GM18868 (cell line): ENCODE data around the gene WDR26.
"Not testable (repeated sequence)": the region's sequence is repeated elsewhere in the genome, so short reads cannot be mapped to it uniquely, and the experiment has no call there.

ENCODE experiments used
- ATAC-seq: cut with Tn5 transposase; IDR thresholded peaks from one replicate; pipeline ENCODE4 v1.9.1; 2021; ENCODE audit warnings: mild to moderate bottlenecking, moderate library complexity; ENCODE audit not compliant: unreplicated experiment

The WDR26 gene

DNA sequence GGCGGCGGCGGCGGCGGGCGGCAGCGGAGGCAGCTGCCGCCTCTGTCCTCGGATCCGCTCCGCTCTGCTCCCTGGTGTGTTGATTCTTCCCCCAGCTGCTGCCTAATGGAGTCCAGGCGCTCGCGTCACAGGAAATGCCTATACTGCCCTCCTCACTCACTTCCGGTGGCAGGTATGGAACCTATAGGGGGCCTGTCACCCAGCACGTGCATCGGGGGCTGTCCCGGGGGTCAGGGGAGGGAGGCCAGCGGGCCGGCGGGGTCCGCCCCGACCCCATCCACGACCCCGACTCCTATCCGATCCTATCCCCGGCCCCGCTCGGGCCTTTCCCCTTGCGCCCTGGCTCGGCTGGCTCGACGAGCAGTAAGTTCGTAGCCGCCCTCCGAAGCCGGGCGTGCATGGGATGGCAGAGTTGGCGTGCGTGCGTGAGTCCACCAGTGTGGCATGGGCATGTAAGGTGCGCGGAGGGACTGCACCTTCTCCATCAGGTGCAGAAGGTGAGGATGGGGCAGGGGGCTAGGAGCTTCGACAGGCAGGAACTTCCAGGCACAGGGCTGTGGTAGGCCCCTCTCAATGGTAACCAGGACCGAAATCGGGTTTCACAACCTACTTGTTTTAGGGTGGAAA, at the start of gene WDR26:
Gene WDR26 (minus strand): TSS at position 107 of the 627 bp plus-strand sequence.
- ATAC-seq = peak; percentile 93

DNA sequence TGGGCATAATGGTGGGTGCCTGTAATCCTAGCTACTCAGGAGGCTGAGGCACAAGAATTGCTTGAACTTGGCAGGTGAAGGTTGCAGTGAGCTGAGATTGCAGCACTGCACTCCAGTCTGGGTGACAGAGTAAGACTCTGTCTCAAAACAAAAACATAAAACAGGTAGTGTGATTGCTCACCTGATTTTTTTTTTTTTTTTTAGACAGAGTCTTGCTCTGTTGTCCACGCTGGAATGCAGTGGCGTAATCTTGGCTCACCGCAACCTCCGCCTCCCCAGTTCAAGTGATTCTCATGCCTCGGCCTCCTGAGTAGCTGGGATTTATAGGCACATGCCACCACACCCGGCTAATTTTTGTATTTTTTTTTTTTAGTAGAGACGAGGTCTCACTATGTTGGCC, 48.6 kb upstream of the WDR26 start:
- ATAC-seq = not testable (repeated sequence)

DNA sequence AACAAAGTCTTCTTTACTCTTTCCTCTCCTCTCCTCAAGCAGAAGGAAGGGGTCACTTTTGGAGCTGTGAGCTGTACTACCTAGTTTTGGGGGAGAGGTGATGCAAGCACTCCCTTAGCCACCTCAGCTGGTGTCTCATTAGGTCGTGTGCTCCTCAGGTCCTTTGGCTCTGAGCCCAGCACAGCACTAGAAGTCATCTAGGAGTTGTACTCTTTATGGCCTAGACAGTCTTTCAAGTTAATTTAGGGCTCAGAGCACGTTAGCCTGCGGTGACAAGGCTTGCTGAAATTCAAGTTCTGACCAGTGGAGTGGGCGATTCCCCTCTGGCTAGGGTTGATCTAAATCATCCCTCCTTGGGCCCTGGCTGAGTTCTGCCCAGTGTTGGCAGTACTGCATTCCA, 48.0 kb upstream of the WDR26 start:
- no peak for ATAC-seq

DNA sequence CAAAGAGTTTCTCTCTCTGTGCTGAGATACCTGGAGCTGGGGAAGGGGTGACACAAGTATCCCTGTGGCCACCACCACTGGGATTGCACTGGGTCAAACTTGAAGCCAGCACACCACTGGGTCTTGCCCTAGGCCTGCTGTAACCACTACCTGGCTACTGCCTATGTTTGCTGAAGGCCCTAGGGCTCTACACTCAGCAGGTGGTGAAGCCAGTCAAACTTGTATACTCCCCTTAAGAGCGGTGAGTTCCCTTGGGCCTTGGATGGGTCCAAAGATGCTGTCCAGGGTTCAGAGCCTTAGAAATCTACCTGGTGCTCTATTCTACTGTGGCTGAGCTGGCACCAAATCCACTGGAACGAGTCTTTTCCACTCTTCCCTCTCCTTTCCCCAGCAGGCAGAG, 47.0 kb upstream of the WDR26 start:
- ATAC-seq = no peak

DNA sequence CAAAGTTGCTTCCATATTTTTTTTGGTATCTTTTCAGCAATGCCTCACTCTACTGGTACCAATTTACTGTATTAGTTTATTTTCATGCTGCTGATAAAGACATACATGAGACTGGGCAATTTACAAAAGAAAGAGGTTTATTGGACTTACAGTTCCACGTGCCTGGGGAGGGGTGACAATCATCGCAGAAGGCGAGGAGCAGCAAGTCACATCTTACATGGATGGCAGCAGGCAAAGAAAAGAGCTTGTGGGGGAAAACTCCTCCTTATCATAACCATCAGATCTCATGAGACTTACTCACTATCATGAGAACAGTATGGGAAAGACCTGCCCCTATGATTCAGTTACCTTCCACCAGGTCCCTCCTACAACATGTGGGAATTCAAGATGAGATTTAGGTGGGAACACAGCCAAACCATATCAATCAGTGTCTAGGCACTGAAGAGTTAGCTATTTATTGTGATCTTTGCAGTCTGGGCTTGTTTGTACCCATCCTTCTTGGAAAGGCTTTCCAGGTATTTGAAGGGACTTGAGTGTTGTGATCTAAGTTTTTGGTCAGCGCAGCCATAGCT, 46.4 kb upstream of the WDR26 start:
- ATAC-seq = not testable (repeated sequence)

DNA sequence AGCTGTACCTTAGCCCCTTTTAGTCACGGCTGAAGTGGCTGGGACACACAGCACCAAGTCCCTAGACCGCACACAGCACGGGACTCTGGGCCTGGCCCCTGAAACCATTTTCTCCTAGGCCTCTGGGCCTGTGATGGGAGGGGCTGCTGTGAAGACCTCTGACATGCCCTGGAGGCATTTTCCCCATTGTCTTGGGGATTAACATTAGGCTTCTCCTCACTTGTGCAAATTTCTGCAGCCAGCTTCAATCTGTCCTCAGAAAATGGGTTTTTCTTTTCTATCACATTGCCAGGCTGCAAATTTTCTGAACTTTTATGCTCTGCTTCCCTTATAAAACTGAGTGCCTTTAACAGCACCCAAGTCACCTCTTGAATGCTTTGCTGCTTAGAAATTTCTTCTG, 45.6 kb upstream of the WDR26 start:
- ATAC-seq = not testable (repeated sequence)

DNA sequence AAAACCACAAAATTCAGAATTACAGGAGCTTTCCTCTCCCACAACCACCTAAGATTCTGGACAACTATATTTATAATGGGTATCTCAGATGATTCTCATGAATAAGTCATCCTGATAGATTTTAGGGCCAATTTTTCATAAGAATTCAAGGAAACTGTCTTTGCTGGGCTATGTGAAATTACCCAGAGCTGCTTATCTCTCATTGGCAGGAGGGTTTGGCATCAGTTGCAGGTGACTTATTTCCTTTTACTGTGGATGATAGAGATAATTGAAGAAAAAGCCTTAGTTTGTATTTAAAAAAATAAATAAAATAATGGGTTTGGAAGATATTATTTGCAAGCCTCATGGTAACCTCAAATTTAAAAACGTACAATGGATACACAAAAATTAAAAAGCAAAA, 38.2 kb upstream of the WDR26 start:
- ATAC-seq = no peak

DNA sequence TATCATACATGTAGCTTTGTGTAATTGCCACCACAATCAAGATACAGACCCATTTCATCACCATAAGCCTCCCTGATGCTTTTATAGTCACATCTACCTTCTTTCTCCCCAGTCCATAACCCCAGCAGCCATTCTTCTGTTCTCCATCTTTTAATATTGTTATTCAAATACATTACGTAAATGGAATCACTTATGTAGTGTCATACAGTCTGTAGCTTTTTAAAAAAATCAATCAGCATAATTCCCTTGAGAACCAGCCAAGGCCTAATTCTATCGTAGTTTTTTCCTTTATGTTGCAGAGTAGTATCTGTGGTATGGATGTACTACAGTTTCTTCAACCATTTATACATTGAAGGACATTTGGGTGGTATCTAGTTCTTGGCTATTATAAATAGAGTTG, 31.6 kb upstream of the WDR26 start:
- no peak for ATAC-seq

DNA sequence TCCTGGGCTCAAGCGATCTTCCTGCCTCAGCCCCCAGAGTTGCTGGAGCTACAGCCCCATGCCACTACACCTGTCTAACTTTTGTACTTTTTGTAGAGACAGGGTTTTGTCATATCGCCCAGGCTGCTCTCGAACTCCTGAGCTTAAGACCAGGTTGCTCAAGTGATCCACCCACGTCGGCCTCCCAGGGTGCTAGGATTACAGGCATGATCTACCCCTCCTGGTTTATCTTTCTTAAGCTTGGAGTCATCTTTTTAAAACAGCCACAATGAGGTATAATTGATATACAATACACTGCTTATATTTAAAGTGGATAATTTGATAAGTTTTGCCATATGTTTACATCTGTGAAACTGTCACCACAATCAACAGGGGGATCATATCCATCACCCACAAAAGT, 25.4 kb upstream of the WDR26 start:
- no peak for ATAC-seq

DNA sequence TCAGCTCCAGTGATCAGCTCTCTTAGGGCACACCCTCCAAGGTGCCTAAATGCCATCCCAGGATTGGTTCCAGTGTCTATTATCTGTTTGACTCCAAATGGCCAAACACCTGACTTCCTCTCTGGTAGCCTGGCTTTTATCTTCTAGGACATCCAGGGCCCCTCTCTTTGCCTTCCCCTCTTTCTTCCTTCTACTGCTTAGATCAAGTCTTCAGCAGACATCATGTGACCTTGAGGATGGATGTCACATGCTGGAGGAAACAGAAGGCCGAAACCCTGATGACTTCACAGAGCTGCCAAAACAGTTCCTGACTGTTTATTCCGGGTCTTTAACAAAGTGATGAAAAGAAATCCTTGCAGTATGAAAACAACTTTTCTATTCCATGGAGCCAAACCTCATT, 24.4 kb upstream of the WDR26 start:
- ATAC-seq = no peak

DNA sequence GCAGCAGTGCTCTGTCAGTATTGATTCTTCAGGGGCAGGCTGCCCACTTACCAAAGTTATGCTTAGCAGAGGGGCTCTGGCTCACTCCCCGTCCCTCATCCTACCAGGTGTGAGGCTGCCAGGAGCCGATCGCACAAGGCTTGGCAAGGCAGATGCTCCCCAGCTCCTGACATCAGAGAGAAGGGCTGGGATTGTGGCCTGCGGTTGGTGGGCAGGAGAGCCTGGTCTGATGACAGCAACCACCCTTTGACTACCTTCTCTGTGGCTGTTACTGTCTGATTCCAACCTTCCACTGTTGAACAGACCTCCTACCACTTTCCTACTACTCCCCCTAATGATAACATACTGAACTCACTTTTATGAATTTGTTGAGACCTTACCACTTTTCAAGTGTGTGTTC, 23.7 kb upstream of the WDR26 start:
- no peak for ATAC-seq

DNA sequence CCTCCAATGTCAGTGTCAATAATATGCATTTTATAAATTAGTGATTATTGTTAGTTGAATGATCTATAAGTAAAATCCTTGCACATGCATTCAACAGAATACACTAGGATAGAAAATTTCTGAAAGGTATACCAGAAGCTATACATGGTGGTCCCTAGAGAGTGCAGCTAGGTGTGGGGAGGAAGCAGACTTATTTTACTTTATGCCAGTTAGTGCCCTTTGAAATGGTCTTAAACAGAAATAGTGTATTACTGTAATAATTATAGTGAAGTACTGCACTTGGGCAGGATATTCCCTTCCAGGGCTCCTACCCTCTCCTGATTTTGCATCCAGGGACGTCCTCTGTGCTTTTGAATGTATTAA, 23.2 kb upstream of the WDR26 start:
- ATAC-seq = peak; percentile 28

DNA sequence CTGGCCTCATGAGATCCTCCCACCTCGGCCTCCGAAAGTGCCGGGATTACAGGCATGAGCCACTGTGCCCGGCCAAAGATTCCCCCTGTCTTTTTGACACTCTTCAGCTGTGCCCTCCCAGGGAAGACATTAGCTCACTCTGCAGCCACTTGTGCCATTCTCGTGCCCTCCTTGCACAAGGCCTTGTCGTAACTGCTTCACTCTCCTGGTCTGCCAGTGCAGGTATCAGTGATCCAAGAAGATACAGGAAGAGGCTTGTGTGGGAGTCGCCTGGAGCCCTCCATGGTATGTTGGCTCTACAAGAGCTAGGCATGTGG, 22.0 kb upstream of the WDR26 start:
- no peak for ATAC-seq

DNA sequence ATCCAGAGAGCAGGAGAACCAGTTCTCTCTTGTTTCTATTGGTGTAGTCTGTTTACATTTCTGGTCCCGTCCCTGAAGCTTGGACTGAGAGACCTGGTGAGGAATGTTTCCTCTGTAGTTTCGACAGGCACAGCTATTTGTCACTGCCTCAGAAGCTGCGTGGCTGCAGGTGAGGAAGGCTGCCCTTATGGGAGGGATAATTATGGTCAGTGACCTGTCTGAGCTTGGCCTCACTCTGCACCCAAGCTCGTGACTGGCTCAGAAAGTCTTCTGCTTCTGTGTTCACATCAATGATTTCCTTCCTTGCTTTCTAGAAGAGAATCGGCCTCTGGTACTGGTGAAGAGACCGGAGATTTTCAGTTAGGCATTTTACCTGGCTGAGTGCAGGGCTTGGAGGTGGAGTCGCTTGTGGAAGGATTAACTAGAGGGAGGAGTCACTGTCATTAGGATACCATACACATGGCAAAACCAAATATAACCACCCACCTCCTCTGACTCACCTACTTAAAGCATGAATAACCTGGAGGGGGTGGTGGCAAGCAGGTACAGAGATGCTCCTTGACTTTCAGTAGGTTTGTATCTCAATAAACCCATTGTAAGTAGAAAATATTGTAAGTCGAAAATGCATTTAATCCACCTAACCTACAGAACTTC, 19.9 kb upstream of the WDR26 start:
- no peak for ATAC-seq

DNA sequence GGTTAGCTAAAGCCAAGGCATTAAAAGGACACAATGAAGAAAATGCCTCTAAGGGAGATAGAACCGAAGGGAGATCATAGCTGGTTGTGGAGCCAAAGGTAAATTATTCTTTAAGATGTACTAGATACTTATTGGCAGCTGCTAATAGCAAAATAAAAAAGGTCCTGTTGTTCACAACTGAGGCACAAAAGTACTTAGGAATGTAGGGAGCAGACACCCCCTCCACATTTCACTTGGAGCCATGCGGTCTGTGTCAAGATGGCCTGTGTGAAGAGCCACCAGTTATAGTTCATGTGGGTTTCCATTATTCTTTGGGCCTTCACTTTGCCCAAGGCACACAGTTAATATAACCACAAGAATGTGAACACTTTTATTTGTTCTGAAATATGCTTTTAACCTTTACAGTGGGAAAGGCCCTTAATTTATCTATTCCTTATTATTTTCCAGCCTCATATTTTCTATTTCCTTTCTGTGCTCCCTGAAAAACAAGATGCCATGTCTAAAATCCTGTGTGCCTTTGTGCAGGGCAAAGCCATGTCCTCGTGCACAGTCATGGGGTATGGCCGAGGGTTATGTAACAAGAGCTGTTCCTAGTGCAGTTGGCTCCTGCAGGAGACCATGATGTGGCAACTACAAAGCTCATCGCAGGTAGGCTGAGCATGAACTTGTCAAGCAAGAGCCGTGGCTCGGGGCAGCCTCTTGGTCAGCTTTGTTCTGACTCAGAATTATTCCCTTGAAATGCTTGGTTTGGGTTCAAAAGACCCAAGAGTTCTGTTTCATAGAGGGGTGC, 16.2 kb upstream of the WDR26 start:
- ATAC-seq = no peak

DNA sequence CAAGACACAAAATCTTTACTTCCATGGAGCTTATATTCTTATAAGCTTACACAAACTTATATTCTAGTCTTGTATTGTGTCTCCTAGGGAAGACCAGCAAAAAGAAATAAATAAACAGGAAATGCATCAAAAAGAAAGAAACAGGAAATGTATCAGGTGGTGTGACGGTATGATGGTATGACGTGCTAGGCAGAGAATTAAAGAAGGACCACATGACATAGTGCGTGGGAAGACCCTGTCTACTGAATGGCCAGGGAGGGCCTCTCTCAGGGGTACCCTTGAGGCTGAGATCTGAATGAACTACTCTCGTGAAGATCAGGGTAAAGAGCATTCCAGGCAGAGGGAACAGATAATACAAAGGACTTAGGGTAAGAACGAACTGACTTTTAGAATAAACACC, 15.6 kb upstream of the WDR26 start:
- no peak for ATAC-seq

DNA sequence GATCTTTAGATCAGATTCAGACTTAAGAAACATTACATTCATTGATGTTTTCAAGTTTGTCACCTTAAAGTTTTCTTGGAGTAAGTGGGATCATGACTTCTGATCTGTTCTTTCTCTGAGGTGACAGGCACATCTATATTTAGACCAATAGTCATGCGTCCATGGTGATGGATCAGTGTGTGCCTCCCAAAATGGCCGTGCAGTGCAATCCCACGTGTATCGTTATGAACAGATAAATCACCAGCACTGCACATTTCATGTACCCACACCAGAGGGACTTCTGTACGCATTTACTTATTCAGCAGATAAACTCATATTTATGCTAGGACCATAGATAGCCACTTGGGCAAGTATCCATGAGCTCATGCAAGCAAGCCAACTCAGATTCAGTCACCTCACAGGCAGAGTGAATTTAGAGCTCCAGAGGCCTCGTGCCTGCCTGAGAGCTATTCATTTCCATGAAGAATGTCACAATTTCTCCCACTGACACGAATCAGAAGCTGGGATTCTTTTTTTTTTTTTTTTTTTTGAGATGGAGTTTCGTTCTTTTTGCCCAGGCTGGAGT, 13.9 kb upstream of the WDR26 start:
- ATAC-seq = no peak

DNA sequence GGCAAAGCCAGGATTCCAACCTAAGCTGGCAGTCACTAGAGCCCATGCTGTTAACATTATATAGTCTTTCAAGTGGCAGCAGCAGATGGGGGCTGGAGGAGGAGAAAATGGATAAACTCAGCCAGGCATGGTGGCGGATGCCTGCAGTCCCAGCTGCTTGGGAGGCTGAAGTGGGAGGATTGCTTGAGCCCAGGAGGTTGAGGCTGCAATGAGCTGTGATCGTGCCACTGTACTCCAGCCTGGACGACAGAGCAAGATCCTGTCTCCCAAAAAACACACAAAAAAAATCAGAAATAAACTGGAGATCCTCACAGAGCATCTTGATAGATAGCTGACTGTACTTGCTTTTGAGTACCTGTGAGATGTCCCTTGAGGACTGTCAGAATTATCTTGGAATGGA, 13.4 kb upstream of the WDR26 start:
- no peak for ATAC-seq

DNA sequence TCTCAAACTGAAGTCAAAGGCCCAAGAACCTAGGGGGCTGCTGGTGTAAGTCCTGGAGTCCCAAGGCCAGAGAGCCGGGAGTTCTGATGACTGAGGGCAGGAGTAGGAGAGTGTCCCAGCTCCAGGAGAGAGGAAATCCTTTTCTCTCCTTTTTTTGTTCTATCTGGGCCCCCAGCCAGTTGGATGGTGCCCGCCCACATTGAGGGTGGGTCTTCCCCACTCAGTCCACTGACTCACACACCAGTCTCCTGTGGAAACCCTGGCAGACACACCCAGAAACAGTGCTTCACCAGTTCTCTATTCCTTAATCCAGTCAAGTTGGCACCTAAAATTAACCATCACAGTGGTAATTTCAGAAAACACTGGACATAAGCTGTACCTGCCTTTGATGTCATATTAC, 12.7 kb upstream of the WDR26 start:
- ATAC-seq = no peak

DNA sequence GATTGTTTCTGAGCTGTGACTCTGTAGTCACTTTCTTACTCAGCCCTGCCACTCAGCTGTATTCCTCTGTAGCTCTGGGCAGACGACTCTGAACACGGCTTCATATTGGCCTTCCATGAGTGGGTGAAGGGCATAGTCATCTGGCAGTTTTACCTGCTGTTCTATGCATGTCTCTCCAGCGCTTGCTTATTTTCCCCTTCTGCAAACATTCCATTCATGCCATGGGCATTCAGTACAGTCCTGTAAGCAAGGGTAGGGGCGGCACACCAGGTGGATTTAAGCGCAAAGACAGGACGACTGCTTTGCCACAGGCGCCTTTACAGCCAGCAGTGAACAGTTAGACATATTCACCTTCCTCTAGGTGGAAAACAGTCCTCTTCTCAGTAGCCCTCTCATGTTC, 4.4 kb upstream of the WDR26 start:
- no peak for ATAC-seq

DNA sequence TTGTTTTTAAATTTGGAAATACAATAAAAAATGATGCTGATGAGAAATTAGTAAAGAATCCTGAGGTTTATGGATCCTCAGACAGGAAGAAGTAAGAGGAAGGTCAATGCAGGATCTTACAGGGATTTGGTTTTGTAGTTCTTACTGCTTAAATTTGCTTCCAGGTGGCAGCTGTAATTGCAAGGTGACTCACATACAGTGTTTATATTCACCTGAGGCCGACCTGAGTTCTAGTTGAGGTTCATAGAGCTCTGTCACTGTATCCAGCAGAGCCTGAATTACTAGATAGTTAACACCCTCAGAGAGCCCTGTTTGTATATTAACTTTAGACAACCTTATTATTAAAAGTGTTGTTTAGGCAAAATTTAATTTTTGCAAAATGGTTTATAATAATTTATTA, 1.4 kb upstream of the WDR26 start:
- ATAC-seq = no peak

DNA sequence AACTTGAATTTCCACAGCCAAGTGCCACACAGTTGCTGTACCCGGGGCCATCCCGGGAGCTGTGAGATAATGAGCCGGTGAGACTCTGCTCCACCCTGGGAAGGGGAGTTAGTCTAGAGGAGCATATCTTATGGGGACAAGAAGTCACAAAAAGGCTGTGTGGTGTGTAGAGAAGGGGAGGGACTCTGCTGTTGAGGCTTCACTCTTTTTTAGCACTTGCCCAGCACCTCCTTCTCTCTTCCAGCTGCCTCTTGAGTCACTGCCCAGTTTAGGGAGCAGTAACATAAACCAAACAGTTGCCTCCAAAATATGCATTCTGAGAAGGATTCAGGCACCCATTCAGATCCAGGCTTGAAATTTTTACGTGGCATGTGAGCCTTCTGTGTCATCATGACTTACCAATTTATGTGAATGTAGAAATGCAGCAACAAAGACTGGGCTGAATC, 744 bp upstream of the WDR26 start:
- ATAC-seq = peak; percentile 23
